ENCODE results near the gene ATF7IP.

Gene ATF7IP

DNA sequence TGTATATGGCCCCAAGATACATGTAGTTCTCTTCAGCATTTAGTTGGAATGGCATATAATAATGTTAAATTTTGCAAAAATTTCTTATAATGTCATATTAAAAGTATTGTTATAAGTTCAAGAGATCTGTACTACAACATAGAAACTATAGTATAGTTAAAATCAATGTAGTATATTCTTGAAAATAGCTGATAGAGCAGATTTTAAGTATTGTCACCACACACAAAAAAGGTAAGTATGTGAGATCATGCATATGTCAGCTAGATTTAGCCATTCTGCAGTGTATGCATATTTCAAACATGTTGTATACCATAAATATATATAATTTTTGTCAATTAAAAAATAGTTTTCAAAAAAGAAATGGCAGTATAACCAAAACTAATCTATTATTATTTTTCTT lies 115.7 kb downstream of the ATF7IP start:
- DNase-seq (ENCODE audit: low read depth, low spot score): no peak

DNA sequence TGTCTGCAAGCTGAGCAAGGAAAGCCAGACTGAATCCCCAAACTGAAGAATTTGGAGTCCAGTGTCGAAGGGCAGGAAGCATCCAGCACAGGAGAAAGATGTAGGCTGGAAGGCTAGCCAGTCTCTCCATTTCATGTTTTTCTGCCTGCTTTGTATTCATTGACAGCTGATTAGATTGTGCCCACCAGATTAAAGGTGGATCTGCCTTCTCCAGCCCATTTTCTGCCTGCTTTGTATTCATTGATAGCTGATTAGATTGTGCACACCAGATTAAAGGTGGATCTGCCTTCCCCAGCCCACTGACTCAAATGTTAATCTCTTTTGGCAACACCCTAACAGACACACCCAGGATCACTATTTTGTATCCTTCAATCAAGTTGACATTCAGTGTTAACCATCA lies 116.9 kb downstream of the ATF7IP start:
- DNase-seq (ENCODE audit: low read depth, low spot score): no peak

DNA sequence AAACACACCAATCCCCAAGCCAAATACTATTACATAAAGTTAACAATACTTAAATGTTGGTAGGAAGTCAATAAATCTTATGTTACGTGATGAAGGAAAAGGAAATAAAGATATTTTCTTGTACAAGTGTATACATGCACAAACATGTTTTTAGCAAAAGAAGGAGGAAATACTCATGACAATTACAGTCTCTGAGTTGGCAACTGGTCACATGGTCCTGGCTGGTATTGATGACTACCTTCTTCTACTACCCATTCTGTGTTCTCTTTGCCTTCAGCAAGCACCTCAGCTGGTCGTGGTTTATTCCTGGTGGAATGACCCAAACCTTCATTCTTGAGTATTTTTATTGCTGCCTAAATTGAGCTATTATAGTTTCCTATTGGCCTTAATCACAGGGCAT lies 117.4 kb downstream of the ATF7IP start:
- DNase-seq (ENCODE audit: low read depth, low spot score): no peak

DNA sequence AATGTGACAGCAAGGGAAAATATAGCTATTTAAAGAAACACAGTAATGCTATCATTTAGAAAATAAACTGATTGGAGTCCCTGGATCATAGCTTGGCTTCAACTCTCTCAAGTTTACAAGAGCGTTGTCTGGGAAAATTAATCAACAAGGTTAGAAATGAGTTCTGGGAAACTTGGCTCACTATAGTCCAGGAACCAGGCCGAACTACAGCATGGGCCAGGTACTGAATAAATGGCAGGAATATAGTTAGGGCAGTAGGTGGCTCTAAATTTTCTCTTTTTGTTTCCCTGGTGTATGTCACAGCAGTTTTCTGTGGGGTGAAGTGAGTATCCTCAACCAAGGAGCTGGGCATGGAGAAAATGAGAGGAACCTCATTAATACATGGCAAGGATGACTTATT lies 129.8 kb downstream of the ATF7IP start:
- no peak for DNase-seq (ENCODE audit: low read depth, low spot score)

DNA sequence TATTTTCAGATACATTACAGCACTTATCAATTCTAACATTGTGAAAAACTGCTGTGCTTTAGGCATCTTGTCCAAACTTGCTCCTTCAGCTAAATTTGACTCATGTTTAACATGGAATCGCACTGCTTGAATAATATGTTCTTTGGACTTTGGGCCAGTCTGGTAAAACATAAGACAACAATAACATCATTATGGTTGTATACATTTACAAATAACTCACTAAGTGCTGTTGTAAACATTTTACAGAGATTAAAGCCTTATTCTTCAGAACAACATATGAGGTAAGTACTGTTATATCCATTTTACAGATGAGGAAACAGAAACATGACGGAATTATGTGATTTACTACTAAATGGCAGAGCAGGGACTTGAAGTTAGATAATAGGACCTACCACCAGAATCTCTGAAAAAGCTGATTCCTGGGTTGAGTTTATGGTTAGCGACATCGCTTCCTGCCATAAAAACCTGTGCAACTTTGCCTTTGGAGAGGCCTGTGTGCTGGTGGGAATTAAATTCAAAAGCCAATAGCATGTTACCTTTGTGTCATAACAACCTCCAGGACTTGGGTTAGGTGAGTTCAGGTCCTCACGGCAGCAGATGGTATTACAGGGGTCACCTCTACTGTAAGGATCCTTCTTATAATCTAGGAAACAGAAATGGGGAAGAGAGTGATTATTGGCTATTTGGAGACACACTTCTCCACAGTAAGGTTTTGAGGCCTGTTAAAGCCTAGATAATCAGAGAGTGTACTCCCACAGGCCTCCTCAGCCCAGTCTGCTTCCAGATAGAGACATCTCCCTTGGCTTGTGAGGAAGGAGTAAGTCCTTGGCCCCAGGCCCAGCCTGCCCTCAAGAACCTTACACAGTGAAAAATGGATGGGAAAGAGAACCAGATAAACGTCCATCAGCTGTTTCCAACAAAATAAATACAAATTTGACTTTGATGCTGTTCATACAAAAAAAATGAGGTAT lies 140.4 kb downstream of the ATF7IP start:
- DNase-seq (ENCODE audit: low read depth, low spot score): no peak

DNA sequence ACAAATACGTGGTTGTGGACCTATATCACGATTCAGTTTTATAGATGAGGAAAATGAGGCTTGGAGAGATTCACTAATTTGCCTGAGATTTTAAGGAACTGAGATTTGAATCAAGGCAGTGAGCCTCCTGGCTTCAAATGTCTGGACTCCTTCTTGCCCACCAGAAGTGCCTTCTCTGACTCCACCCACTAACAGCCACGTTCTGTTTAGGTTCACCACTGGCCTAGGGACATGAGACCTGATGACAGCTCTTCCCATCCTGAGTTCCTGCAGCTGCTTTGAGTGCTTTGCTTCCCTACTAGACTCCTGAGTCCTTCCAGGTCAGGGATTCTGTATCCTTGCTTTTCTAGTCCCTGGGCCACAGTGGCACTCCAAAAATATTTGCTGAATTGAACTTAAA lies 145.1 kb downstream of the ATF7IP start:
- no peak for DNase-seq (ENCODE audit: low read depth, low spot score)

DNA sequence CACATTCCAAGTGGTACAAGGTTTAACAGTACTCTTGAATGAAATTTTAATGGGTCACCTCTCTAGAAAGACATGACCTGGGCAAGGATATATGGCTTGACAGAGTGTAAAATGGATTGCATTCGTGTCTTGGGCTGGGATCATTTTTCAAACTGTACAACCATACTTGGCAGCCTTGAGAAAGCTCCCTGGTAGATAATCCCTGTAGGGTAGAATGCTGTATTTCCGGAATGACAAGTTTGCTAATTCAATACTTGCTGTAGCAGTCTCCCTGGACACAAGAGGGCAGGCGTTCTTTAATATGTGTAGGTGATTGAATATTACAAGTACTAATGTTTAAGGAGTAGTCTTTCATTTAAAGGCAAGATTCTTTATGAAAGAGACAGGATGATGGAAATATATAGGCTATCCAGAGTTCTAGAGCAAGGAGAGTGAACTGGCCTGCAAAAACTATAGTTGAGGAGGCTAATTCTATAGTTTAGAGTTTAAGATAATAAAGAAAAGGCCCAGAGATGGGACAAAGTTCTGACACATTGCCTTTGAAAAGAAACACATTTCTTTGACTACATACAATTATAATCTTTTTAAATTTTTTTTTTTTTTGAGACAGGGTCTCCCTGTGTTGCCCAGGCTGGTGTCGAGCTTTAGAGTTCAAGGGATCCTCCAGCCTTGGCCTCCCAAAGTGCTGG lies 148.8 kb downstream of the ATF7IP start:
- DNase-seq (ENCODE audit: low read depth, low spot score): no peak

DNA sequence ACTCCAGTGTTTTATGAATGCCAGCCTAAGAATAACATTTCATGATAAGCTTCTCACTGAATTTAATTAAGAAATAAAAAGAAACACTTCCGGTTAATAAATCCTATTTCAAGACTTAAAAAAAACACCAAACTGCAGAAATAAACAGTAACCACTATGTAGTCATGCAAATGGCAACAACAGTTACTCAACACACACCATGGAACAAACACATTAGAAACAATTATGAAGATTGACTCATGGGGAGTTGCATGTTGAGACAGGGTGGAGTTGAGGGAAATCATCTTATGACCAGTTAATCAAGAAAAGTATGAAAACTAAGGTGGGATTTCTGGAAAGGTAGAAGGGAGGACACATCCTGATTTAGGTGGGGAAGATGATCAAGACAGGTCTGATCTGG lies 149.5 kb downstream of the ATF7IP start:
- no peak for DNase-seq (ENCODE audit: low read depth, low spot score)

DNA sequence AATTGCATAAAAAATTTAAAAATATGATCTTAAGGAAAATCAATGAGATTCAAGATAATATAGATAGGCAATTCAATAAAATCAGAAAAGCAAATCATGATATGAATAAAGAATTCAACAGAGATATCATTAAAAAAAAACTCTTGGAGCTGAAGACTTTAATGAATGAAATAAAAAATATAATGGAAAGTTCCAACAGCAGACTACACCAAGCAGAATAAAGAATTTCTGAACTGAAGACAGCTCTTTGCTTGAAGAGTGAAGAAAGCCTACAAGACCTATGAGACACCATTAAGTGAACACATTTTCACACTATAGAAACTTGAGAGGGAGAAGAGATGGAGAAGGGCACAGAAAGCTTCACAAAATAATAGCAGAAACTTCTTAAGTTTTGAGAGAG lies 156.3 kb downstream of the ATF7IP start:
- no peak for DNase-seq (ENCODE audit: low read depth, low spot score)

DNA sequence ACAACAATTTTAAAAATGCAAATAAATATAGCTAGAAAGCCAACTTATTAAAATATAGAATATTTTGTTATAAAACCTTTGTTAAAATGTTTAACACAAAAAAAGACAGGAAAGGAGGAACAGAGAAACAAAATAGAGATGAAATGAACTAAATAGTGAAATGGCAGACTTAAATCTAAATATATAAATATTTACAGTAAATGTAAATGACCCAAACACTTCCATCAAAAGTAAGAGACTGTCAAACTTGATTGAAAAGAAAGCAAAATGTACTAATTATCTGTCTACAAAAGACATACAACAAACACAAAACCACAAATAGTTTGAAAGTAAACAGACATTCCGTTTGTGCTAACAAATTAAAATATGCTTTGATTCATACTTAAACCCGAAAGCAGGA lies 160.5 kb downstream of the ATF7IP start:
- DNase-seq (ENCODE audit: low read depth, low spot score): no peak

DNA sequence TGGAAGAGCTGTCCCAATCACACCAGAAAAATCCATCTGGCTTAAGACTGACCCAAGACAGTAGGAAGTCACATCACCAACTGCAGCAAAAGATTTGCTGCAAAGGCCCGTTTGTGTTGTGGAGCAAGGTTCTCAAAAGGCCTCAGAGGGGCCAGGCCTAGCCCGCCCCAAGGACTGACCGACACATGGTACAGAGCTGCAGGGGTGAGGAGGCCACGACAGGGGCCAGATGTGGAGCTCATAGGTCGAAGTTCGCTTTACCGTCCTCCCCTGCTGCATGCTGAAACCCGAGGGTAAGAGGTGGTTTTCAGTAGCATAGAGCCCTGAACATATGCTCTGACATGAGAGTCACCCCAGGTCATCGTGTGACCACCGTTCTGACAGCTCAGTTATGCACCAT lies 166.7 kb downstream of the ATF7IP start:
- DNase-seq (ENCODE audit: low read depth, low spot score): no peak

DNA sequence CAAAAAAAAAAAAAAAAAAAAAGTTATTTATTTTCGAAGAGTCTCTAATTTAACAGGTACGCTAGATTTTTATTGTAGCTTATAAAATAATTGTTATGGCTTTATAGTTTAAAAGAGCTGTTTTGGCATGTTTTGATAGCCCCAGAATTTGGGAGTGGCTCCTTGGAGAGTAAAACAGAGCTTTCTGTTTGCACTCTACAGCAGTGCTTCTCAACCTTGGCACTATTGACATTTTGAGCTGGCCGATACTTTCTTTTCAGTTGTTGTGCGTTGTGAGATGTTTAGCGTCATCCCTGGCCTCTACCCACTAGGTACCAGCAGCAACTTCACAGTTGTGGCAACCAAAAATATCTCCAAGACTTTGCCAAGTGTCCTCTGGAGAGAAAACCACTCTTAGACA lies 171.6 kb downstream of the ATF7IP start:
- DNase-seq (ENCODE audit: low read depth, low spot score): no peak

DNA sequence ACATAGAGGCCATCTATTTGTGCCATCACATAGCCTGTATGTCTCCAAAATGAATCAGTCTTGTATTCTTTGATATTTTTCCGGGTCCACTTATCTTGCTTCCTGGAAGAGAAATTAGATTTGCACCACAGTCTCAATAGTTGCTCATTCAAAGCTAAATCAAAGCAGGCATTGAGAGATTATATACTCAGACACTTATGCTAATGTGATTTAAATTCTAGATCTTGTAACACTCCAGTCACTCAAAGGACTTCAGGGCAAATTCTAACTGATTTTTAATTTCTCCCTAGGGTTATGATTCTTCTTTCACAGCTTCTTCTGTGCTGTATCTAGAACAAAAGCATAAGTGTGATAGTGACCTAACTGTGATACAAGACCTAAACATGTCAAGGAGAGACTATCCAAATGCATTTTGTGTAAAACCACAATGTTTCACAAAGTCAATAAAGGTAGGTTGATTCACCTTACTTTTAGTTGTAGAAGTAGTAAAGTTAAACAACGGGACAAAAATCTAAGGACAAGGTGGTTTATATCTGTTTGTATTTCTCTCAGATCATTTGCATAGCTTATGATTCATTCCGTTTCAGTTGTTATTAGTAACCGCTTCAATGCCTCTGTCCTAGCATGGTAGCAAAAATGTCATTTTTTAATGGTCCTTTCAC lies 175.4 kb downstream of the ATF7IP start:
- no peak for DNase-seq (ENCODE audit: low read depth, low spot score)

DNA sequence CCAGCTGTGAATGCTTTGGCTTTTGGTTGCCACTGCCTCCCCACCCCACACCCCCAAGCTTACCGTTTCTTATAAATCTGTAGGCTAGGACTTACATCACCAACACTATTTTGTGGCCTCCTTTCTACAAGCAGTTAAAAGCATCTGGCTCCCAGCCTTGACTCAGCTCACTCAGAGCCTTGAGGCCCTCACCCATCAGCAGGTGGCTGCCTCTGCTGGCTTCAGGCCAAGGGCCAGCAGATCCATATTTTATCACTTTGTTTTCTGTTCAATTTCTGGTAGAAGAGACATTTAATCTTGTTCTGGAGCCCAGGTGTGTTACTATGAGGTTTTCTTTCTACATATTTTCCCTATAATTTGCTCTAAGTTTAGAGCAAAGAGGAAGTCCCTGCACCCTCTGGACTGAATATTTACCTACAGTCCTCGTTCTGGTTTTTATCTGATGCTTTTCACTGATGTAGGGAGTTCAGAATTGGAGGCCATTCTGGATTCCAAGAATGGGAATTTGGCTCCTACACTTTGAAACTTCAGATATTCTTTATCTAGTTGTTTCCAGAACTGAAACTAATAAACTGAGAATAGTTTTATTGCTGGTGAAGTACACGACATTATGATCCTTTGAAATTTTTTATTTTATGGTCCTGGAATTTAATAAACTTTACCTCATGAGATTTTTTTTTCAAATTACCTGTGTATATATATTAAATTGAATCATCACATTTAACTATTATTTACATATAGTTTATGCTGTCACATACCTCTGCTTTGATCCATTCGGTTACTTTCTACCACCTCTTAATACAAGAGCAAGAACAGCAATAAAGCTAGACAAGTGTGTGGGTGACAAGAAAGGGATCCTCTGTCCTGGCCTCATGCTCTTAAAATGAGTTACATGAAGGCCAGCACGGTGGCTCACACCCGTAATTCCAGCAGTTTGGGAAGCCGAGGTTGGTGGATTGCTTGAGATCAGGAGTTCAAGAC lies 180.0 kb downstream of the ATF7IP start:
- no peak for DNase-seq (ENCODE audit: low read depth, low spot score)

DNA sequence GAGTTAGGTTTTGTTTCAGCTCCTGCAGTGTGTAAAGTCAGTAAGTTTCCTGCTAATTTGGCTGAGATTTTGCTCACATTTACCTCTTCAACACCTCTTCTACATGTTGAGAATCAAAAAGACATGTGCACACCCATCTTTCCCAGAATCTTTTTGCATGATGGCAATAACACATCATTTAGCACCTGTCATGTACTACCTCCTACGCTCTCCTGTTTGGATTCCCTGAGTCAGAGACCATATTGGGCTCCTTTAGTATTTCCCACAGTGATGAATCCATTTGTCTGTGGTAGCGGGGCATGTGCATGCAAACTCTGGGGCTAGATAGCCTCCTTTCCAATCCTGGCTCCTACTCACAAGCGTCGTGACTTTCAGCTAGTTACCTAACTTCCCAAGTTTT lies 182.1 kb downstream of the ATF7IP start:
- no peak for DNase-seq (ENCODE audit: low read depth, low spot score)

DNA sequence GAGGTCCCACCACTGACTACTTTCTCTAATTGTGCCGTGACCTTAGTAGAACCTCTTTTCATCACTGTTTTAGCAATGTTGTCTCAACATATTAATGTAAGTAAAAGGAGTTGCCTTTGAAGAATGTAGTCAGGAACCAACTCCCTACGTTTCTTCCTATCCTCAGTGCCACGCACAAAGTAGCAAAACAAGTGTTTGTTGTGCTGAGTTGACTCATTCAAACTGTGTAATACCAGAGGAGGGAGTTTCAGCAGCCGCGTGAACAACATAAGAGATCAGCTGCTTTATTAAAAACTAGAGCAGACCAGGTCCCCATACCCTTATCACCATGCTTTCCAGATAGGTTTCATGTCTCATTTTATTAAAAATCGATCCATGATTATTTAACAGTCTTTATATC lies 183.1 kb downstream of the ATF7IP start:
- DNase-seq (ENCODE audit: low read depth, low spot score): no peak
